Astrocyte of the cerebellum (primary cell): ENCODE measurements around the gene PDE11A.
A peak's percentile ranks its signal among the peaks of the same experiment; 100 is the strongest.

Experiments
- DNase-seq: peaks from one replicate; pipeline ENCODE4 v3.0.0-alpha.2; 2011; ENCODE audit warnings: low read depth
- H3K4me3 ChIP-seq: 2 replicates; pipeline ENCODE4 v1.5.1; 2011; ENCODE audit warnings: mild to moderate bottlenecking, low read depth, low read length, moderate library complexity
- in situ Hi-C: cut with HindIII; loops from 2 replicates; pipeline ENCODE4 v1.10.0; 2017; ENCODE audit warnings: low sequenced_read_pairs
- TF ChIP-seq, protein P1 (sequence below): IDR thresholded peaks from 2 replicates; pipeline ENCODE4 v1.5.1; 2012; ENCODE audit warnings: low read length, low read depth, moderate library complexity, mild to moderate bottlenecking; ENCODE audit errors: missing control alignments

Gene PDE11A

DNA sequence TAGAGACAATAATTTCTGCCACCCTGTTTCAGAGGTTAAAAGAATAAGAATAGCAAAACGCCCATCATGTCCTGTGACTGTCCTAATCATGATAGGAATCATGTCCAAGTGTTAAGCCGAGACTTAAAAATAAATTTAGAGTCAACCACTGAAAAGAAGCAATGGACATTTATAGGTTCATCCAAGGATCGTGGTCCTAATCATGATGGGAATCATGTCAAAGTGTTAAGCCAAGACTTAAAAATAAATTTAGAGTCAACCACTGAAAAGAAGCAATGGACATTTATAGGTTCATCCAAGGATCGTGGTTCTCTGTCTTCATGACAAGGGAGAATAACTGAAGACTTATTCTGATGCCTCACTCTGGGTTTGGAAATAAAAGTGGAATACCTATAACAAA, 73.6 kb downstream of the PDE11A start:
- TF ChIP-seq, protein P1, sequence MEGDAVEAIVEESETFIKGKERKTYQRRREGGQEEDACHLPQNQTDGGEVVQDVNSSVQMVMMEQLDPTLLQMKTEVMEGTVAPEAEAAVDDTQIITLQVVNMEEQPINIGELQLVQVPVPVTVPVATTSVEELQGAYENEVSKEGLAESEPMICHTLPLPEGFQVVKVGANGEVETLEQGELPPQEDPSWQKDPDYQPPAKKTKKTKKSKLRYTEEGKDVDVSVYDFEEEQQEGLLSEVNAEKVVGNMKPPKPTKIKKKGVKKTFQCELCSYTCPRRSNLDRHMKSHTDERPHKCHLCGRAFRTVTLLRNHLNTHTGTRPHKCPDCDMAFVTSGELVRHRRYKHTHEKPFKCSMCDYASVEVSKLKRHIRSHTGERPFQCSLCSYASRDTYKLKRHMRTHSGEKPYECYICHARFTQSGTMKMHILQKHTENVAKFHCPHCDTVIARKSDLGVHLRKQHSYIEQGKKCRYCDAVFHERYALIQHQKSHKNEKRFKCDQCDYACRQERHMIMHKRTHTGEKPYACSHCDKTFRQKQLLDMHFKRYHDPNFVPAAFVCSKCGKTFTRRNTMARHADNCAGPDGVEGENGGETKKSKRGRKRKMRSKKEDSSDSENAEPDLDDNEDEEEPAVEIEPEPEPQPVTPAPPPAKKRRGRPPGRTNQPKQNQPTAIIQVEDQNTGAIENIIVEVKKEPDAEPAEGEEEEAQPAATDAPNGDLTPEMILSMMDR = no peak
- no peak for DNase-seq
- in situ Hi-C loops = no loop called here
- no peak overlapping the region for H3K4me3 ChIP-seq

DNA sequence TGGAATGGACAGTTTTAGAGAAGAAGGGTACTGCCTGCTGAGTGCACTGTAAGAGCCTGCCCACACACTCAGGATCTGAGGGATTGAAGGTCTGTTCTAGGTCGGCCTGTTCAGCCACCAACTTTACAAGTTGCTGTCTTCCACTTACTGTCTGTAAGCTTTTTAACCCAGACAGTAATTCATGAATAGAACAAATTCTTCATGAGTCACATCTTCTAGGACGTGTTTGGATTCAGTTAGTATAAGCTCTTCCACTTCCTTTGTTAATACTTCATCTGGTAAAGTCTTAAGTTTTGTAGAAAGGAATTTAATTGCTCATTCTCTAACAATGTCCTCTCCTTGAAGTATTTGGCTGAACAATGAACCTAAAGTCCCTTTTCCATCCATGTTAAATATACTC, 74.6 kb downstream of the PDE11A start:
- TF ChIP-seq, protein P1 = no peak
- no peak overlapping the region for H3K4me3 ChIP-seq
- peak; percentile 29 for DNase-seq
- in situ Hi-C loops = no loop called here

DNA sequence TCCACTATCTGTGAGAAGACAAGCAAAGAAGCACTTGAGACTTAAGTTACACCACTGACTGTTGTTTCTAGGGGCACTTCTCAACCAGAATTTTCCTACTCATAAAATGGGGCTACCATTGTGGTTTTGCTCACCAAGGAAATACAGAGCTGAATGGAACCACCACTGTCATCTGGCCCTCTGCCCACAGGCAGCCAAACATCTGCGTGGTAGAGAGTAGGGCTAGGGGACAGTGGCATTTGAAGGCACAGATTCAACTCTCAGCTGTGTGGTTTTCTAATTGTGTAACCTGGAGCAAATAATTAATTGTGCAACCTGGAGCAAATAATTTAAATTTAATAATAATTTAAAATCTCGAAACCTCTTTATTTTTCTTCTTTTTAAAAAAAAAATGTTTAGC, 79.6 kb downstream of the PDE11A start:
- in situ Hi-C loops = no loop called here
- no peak for DNase-seq
- TF ChIP-seq, protein P1 = no peak
- H3K4me3 ChIP-seq = no peak overlapping the region

DNA sequence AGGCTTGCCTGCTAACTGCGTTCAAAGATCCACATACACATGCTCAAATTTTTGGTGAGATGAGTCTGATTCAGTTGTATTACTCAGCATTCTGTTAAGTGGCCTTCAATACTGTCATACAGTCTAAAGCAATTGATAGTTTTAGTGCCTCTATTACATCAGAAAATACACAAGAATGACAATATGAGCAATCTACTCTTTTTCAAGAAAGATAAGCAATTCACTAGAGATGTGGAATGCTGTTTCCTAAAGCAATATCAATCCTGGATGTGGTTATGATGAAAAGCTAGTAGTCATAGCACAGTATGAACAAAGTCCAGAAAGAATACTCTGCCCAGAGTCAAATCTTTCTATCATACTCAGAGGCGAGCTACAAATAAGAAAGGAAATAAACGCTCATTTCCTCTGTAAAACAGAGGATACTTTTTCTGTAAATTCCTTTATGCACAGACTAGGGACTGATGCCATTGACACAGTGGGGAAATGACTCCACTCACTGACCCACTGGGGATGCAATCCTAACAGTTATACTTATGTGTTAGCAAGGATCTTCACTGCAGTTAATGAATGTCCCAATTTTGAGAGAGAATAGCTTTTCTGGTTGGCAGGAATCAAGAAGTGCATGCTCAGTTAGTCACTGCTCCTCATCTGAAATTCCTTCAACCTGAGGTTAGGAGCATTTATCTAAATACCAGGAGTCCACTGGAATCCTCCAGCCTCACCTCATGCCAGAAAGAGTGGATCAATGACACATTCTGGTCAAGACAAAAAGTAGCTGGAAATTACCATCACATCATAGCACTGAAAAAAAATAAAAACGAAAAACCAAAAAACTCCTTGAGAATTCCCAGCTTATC, 83.3 kb downstream of the PDE11A start:
- H3K4me3 ChIP-seq = no peak overlapping the region
- TF ChIP-seq, protein P1 = no peak
- in situ Hi-C loops = no loop called here
- peak; percentile 40 for DNase-seq

DNA sequence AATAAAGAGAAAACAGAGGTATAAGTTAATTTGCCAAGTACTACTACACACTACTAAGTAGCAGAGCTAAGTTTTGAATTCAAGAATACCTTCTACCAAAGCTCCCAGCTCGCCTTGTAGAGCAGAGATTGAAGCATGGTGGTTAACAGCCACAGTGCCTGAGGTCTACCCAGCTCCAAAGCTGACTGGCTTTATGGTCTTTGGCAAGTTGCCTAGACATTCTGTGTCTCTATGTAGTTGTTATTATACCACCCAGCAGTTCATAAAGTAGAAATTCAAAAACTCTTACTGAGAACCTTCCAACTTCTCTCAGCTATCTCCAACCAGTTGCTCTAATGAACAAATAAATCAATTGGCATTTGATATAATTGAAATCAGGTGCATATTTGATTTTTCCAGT, 87.8 kb downstream of the PDE11A start:
- H3K4me3 ChIP-seq = no peak overlapping the region
- DNase-seq = no peak
- in situ Hi-C loops = no loop called here
- TF ChIP-seq, protein P1 = no peak

DNA sequence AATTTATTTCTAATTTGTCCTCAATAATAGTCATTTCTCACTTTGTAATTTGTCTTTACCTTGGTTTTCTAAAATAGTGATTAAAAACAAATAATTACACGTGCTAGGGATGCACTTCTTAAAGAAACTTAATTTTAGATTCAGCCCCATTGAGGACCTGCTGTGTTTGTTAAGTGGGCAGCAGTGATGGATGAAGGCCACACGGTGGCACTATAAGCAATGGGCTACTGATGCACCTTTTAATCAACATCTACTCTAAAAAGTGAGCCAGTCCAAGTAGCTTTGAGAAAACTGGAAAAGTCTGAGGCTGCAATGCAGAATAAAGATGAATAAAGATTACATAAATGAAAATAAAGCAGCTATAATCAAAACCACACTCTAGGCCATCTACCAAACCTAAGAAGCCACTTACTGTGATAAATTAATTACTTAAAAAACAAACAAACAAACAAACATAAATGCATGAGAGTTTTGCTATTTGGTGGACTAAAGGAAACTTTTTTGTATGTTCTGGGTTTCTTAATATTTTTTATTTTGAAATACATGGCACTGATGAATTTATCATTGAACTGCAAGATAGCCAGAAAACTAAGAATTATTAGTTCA, 89.3 kb downstream of the PDE11A start:
- no peak overlapping the region for H3K4me3 ChIP-seq
- peak; percentile 41 for DNase-seq
- TF ChIP-seq, protein P1 = peak; percentile 96
- in situ Hi-C loops = no loop called here
